Renal cortical epithelial cell (primary cell): ENCODE results near the gene KEL. TPM values are rescaled to one million over a fixed set of nuclear protein-coding genes. Genes with fewer than 3 reads are reported as not detected.

ENCODE experiments used
- DNase-seq: peaks from one replicate; pipeline ENCODE4 v3.0.0-alpha.2; 2011; ENCODE audit warnings: low read depth
- total RNA-seq: library from RNA; depleted of rRNA; stranded (reverse); fragments of >200 nt; gene quantifications from 2 replicates; pipeline ENCODE4 v1.2.3, GENCODE V29; 2014

Gene KEL
- total RNA-seq, 1 donor from 2014 or later: 0.20 TPM

DNA sequence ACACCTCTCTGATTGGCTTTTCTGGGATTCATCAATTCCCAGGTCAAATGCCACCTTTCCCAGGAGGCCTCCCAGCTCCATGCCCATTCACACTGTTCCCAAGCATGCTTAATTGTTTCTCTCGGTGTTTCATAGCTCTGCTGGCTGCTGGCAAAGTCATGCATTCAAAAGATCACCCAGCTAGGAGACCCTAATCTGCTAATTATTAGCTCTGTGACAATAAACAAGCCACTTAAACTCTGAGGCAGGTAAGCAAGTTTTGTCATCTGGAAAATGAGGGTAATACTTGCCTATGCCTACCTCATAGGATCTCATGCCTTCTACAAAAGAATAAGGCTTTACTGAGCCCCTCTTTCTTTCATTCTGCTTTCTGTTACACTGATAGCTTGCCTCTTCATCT, 828 bp upstream of the KEL start:
- DNase-seq: no peak

DNA sequence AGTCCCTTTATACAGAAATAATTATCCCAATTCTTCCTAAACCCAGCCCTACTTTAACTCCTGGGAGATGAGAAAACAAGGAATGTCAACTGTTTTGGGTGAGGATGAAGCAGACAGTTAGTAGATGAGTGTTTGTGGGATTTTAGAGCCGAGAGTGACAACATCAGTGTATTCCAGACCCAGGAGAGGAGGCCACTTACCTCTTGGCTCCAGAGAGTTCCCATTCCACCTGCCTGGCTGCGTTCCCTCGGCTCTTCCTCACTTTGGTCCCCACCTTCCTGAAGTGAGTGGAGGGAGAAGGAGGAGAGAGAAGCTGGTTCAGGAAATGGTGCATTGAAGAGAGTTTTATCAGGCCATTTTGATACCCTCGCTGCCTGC, 579 bp downstream of the KEL start:
- no peak for DNase-seq

GRCh38 chr7:142960955-142961512, 1.1 kb downstream of the KEL start:
- DNase-seq: no peak

- no peak for DNase-seq
Measured at GRCh38 chr7:142959202-142959601, 3.0 kb downstream of the KEL start.

GRCh38 chr7:142957723-142958122, 4.4 kb downstream of the KEL start:
- peak; percentile 2 for DNase-seq

GRCh38 chr7:142956951-142957623, 5.1 kb downstream of the KEL start:
- peak; percentile 29 for DNase-seq

GRCh38 chr7:142954680-142955268, 7.4 kb downstream of the KEL start:
- DNase-seq: no peak

DNA sequence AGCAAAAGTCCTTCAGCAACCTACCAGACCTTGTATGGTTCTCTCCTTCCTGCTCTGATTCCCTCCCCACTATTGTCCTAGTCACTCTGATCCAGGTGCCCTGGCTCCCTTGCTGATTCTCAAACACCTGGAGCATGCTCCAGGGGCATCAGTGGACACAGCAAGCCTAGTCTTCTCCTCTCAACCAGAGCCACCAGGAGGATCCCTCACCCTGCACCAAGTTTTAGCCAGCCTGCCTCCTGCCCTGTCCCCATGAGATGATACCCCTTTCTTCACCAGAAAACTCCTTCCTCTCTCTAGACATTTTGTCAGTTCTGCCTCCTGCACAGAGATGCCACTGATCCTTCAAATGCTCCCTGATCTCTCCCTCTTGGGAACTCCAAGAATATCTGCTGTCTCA, 11.9 kb downstream of the KEL start:
- no peak for DNase-seq

DNA sequence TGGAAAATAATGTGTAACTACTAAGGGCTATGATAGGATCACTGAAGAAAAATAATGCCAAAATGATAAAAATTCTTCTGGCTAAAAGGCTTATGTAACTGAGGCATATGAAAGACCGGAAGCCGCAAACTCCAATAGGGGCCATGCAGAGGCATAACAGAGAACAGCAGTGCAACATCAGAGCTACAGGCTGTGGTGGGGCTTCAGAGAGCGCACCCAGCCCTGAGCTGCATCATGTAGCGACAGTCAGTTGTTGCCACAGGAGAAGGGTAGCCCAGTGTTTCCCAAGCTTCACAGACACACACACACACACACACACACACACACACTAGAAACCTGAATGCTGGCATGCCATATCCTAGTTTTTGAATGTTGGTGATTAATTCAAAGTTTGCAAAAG, 13.6 kb downstream of the KEL start:
- DNase-seq: no peak

GRCh38 chr7:142945001-142945400, 17.2 kb downstream of the KEL start:
- no peak for DNase-seq

DNA sequence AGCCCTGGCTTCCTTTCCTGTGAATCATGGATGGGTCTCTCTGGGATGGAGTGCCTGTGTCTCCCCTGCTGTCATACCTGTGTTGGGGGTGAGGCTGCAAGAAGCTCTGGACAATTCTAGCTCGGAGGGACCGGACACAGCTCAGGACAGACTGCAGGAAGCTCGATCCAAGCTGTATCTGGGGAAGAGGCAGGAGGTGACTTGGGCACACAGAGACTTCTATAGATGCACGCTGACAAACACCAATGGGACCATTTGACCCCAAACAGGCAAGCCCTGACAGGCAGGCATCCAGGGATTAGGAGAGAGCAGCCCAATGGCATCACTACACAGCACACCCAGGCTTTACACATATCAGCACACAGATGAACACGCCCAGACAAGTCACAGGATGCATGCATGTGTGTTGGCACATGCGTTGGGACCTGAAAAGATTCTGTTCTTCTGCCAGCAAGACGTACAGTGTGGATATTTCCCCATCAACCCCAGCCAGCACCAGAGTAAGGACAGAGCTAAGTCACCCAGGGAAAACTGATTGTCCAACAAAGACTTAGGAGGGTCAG, 18.4 kb downstream of the KEL start:
- no peak for DNase-seq

DNA sequence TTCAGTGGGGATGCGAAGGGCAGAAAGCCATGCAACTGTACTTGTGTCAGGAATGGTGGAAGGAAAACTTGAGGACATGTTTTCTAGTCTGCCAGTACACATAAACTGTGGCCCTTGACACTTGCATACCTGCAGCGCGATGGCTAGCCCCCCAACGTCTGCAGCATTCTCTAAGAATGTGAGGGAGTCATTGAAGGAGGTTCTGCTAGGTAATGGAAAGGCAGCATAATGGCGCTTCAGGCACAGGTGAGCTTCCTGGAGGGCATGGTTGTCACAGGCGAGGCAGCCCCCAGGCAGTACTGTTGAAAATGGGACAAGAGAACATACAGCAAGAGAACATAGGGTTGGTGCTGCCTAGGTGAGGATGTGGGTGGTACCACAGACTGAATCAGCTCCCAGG, 19.4 kb downstream of the KEL start:
- DNase-seq: no peak

- no peak for DNase-seq
Measured at GRCh38 chr7:142941541-142941940, 20.6 kb downstream of the KEL start.

- no peak for DNase-seq
Measured at GRCh38 chr7:142940966-142941535, 21.1 kb downstream of the KEL start.

DNA sequence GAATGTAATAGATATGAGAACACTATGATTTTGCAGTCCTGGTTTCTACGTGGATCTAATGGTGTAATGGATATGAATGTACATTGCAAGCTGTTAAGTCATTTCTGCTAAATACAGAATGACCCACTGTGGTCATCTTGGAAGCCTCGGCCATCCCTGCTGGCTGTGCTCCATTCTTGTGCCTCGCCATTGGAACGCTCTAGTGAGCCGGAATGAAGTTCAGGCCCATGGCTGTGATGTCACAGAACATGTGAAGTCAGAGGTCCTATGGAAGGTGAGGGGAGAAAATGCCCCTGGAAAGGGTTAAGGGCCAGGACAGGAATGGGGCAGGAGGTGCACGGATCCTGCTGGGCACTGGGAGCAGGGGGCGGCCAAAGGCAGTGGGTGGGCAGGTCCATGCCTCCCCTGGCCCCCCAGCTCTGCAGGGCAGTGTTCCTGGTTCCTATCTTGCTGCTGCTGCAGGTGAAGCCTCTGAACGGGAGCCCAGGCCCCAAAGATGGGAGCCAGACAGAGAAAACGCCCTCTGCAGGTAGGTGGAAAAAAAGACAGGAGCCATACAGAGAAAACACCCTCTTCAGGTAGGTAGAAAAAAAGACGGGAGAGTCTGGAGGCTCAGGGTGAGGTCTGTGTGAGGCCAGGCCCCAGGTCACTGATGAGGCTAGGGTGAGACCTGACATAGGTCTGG, 22.8 kb downstream of the KEL start, which contains the start of gene LLCFC1:
Gene LLCFC1 (plus strand): TSS at position 259 of the 685 bp plus-strand sequence. CDS start 138 bp downstream, at position 397.
- no peak for DNase-seq

DNA sequence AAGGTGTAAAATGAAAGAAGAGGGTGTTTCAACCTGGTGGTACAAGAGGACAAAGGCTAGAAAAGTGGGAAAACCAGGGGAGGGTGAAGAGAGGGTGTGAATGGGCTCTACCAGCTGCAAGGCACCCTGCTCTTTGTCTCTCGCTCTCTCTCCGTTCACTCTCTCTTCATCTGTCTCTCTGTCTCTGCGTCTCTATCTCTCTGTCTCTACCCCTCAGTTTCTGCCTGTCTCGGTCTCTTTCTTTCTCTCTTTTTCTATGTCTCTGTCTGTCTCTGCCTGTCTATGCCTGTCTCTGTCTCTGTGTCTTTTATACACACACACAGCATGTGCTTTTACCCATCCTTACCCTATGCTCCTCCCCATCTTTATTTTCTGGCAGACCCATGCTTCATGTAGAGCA, 23.6 kb downstream of the KEL start:
- DNase-seq: no peak

DNA sequence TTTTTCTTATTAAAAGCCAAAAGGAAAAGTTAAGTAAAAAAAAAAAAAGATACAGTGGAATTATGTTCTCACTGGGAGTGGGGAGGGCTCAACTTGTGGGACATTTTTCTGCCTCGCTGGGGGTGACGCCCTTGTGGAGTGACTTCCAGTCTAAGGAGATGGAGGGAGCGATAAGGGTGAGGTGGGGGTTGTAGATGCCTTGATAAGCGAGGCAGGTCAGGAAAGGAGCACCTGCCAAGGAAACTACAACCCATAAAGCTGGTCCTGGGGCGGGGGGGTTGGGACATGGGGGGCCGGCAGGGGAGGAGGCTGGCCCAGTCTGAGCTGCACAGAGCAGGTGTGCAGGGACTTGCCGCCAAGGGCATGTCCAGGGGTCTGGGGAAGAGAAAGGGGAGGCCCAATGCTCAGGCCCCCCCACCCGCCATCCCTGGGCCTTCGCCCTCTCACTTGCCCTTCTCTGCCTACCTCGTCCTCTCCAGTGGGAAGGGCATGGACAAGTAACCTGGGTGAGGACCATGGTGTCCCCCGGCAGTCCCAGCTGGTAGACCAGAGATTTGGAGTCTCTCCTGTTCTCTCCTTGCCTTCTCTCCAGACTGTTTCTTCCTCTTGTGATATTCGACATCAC, 26.1 kb downstream of the KEL start:
- DNase-seq: no peak

- no peak for DNase-seq
Measured at GRCh38 chr7:142934056-142934455, 28.1 kb downstream of the KEL start.

- no peak for DNase-seq
Measured at GRCh38 chr7:142933624-142934023, 28.5 kb downstream of the KEL start, which contains the start of gene TRPV5. TRPV5 (minus strand) TSS chr7:142933746; CDS start chr7:142933459, 287 bp downstream.

- no peak for DNase-seq
Measured at GRCh38 chr7:142933092-142933475, 29.1 kb downstream of the KEL start.

DNA sequence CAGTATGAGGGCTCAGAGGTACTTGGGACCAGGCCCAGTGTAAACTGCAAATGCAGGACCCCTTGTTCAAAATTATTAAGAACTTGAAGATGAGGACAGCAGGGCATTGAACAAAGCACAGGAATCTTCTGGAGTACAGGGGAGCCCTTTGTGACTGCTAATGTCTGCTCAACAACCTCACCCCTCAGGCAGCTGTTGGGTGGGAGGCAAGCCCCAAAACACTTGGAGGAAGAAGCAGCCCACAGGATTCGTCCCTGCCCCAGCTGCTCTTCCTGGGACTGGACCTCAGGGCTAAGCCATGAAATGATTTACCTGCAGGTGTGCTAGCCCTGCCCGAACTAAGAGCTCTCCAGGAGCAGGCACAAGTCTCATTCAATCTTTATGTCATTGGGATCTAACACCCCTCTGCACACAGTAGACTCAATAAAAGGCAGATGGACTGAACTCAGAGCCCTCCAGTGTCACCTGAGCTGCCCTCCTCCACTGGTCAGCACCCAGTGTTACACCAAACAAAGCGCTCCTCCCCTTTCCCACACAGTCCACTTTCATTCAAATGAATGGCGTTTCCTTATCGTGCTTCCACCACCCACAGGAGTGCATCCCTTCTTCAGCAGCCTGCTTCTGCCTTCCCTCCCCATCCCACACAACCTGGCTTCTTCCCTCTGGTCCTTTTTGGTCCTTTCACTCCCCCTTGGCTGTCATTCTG, 29.6 kb downstream of the KEL start:
- no peak for DNase-seq
